HepG2 (cell line): ENCODE results near the gene RBM25. TPM values are rescaled to one million over a fixed set of nuclear protein-coding genes. Genes with fewer than 3 reads are reported as not detected.
A peak's percentile ranks its signal among the peaks of the same experiment; 100 is the strongest.

Experiments used
- AKAP8 ChIP-seq: sonication (generic); formaldehyde crosslinking; IDR thresholded peaks from 2 replicates; pipeline ENCODE4 v1.5.1; 2020; ENCODE audit warnings: mild to moderate bottlenecking, missing genetic modification reagents
- ARHGAP35 ChIP-seq: sonication (generic); formaldehyde crosslinking; IDR thresholded peaks from 2 replicates; pipeline ENCODE4 v1.9.0; 2022; ENCODE audit warnings: mild to moderate bottlenecking, inconsistent platforms, moderate library complexity, missing genetic modification reagents, borderline replicate concordance
- BORCS8-MEF2B ChIP-seq: sonication (generic); formaldehyde crosslinking; IDR thresholded peaks from 2 replicates; pipeline ENCODE4 v1.8.0; 2022; ENCODE audit warnings: mild to moderate bottlenecking, missing genetic modification reagents
- FOXK1 ChIP-seq: sonication (generic); formaldehyde crosslinking; IDR thresholded peaks from 2 replicates; pipeline ENCODE4 v1.4.0; 2020; ENCODE audit warnings: low read depth, missing genetic modification reagents, borderline replicate concordance
- LCORL ChIP-seq, 2 experiments: fragments of 450-650 bp in 1 of 2; sonication (generic) in 1 of 2; formaldehyde crosslinking in 1 of 2; IDR thresholded peaks; 2 replicates each; pipeline versions ENCODE4 v1.5.0 to v1.6.1; 2017 to 2020; ENCODE audit warnings: antibody characterized with exemption in 1 of 2, missing genetic modification reagents in 1 of 2
- MED1 ChIP-seq: sonication (generic); formaldehyde crosslinking; IDR thresholded peaks from 2 replicates; pipeline ENCODE4 v1.4.0; 2020; ENCODE audit warnings: missing genetic modification reagents
- MED13 ChIP-seq: sonication (generic); formaldehyde crosslinking; IDR thresholded peaks from 2 replicates; pipeline ENCODE4 v1.5.0; 2020; ENCODE audit warnings: missing genetic modification reagents
- MIER3 ChIP-seq: IDR thresholded peaks from 2 replicates; pipeline ENCODE4 v1.6.1; 2016; ENCODE audit warnings: missing compliant biosample characterization, borderline replicate concordance
- NBN ChIP-seq: fragments of 450-650 bp; conservative IDR thresholded peaks from 2 replicates; pipeline ENCODE4 v1.6.1; 2017
- NONO ChIP-seq, 2 experiments: fragments of 450-650 bp in 1 of 2; sonication (generic) in 1 of 2; formaldehyde crosslinking in 1 of 2; IDR thresholded peaks in 1 of 2; conservative IDR thresholded peaks in 1 of 2; 2 replicates each; pipeline versions ENCODE4 v1.6.1 to v1.8.0; 2017 to 2022; ENCODE audit warnings: mild to moderate bottlenecking in 1 of 2, missing genetic modification reagents in 1 of 2, moderate library complexity in 1 of 2
- NR2F2 ChIP-seq: IDR thresholded peaks from 2 replicates; pipeline ENCODE4 v1.6.1; 2012; ENCODE audit warnings: low read depth, inconsistent platforms, borderline replicate concordance
- POLR2AphosphoS5 ChIP-seq: IDR thresholded peaks from 2 replicates; pipeline ENCODE4 v1.6.1; 2012; ENCODE audit warnings: low read depth, low read length
- RBAK ChIP-seq: sonication (generic); formaldehyde crosslinking; IDR thresholded peaks from 2 replicates; pipeline ENCODE4 v1.5.1; 2020; ENCODE audit warnings: mild to moderate bottlenecking, missing genetic modification reagents
- SNAI1 ChIP-seq: sonication (generic); formaldehyde crosslinking; IDR thresholded peaks from 2 replicates; pipeline ENCODE4 v1.5.0; 2020; ENCODE audit warnings: mild to moderate bottlenecking, missing genetic modification reagents, borderline replicate concordance
- TEAD2 ChIP-seq: sonication (generic); formaldehyde crosslinking; IDR thresholded peaks from 2 replicates; pipeline ENCODE4 v1.9.0; 2021; ENCODE audit warnings: missing genetic modification reagents
- YEATS4 ChIP-seq: sonication (generic); formaldehyde crosslinking; IDR thresholded peaks from 2 replicates; pipeline ENCODE4 v1.4.0; 2020; ENCODE audit warnings: missing genetic modification reagents, borderline replicate concordance
- ZC3H13 ChIP-seq: sonication (generic); formaldehyde crosslinking; IDR thresholded peaks from 2 replicates; pipeline ENCODE4 v1.8.1; 2023; ENCODE audit warnings: mild to moderate bottlenecking, missing genetic modification reagents, moderate library complexity
- ZFP1 ChIP-seq: IDR thresholded peaks from 2 replicates; pipeline ENCODE4 v1.6.1; 2016
- ZNF232 ChIP-seq: sonication (generic); formaldehyde crosslinking; IDR thresholded peaks from 2 replicates; pipeline ENCODE4 v1.4.0; 2020; ENCODE audit warnings: missing genetic modification reagents, borderline replicate concordance
- ZNF256 ChIP-seq: sonication (generic); formaldehyde crosslinking; conservative IDR thresholded peaks from 2 replicates; pipeline ENCODE4 v1.4.0; 2020; ENCODE audit warnings: missing genetic modification reagents
- ZNF468 ChIP-seq: sonication (generic); formaldehyde crosslinking; IDR thresholded peaks from 2 replicates; pipeline ENCODE4 v1.8.0; 2022; ENCODE audit warnings: mild to moderate bottlenecking, moderate library complexity, missing genetic modification reagents
- ZNF569 ChIP-seq: sonication (generic); formaldehyde crosslinking; IDR thresholded peaks from 2 replicates; pipeline ENCODE4 v1.5.0; 2020; ENCODE audit warnings: mild to moderate bottlenecking, missing genetic modification reagents, moderate library complexity, borderline replicate concordance
- ZNF724P ChIP-seq: sonication (generic); formaldehyde crosslinking; IDR thresholded peaks from 2 replicates; pipeline ENCODE4 v1.8.0; 2022; ENCODE audit warnings: missing genetic modification reagents, borderline replicate concordance
- ZNF775 ChIP-seq: sonication (generic); formaldehyde crosslinking; IDR thresholded peaks from 2 replicates; pipeline ENCODE4 v1.4.0; 2020; ENCODE audit warnings: missing genetic modification reagents, mild to moderate bottlenecking, moderate library complexity, borderline replicate concordance
- polyA plus RNA-seq, 8 experiments: library from polyadenylated mRNA; depleted of rRNA in 3 of 8; stranded (reverse) in 7 of 8; unstranded in 1 of 8; fragments of >200 nt; fragmentation: Illumina TruSeq in 4 of 8; extraction: Trizol in 4 of 8; gene quantifications; 2 replicates each; pipeline versions ENCODE4 v1.2.1 to v1.2.3, GENCODE V29; 2011 to 2016; ENCODE audit warnings: low read depth in 4 of 8, missing spikeins in 1 of 8, mixed read lengths in 1 of 8; ENCODE audit not compliant: insufficient read depth in 1 of 8
- total RNA-seq, 5 experiments: library from RNA; depleted of rRNA; stranded (reverse); fragments of >200 nt; fragmentation: Illumina TruSeq; extraction: Trizol; gene quantifications; 2 replicates each; pipeline ENCODE4 v1.2.3, GENCODE V29; 2016; ENCODE audit warnings: low read depth in 1 of 5
- TF ChIP-seq, protein P1 (sequence below): sonication (generic); formaldehyde crosslinking; conservative IDR thresholded peaks from 2 replicates; pipeline ENCODE4 v1.8.0; 2022; ENCODE audit warnings: mild to moderate bottlenecking, moderate library complexity, missing genetic modification reagents
- TF ChIP-seq, protein P2 (sequence below): IDR thresholded peaks from 2 replicates; pipeline ENCODE4 v1.6.1; 2018; ENCODE audit warnings: missing genetic modification reagents, mild to moderate bottlenecking, missing compliant biosample characterization
- TF ChIP-seq, protein P3 (sequence below): sonication (generic); formaldehyde crosslinking; IDR thresholded peaks from 2 replicates; pipeline ENCODE4 v1.4.0; 2020; ENCODE audit warnings: mild to moderate bottlenecking, missing genetic modification reagents

Gene RBM25
- total and polyA plus RNA-seq, 2 of the 13 experiments (the other 11 are each of a cell fraction or from before 2014, with no cell fraction given): 34.1 to 65.9 TPM

DNA sequence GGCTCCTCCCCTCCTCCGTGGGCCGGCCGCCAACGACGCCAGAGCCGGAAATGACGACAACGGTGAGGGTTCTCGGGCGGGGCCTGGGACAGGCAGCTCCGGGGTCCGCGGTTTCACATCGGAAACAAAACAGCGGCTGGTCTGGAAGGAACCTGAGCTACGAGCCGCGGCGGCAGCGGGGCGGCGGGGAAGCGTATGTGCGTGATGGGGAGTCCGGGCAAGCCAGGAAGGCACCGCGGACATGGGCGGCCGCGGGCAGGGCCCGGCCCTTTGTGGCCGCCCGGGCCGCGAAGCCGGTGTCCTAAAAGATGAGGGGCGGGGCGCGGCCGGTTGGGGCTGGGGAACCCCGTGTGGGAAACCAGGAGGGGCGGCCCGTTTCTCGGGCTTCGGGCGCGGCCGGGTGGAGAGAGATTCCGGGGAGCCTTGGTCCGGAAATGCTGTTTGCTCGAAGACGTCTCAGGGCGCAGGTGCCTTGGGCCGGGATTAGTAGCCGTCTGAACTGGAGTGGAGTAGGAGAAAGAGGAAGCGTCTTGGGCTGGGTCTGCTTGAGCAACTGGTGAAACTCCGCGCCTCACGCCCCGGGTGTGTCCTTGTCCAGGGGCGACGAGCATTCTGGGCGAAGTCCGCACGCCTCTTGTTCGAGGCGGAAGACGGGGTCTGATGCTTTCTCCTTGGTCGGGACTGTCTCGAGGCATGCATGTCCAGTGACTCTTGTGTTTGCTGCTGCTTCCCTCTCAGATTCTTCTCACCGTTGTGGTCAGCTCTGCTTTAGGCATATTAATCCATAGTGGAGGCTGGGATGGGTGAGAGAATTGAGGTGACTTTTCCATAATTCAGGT, 78.3 kb downstream of the RBM25 start, which contains the start of gene PSEN1 (continued):
- TF ChIP-seq FOXK1 (CRISPR knock-in tag) (peak; percentile 83), AKAP8 (CRISPR knock-in tag) (no peak), ARHGAP35 (CRISPR knock-in tag) (no peak; the same call in 1 of the 2 replicates), ZNF569 (CRISPR knock-in tag) (no peak), MED13 (CRISPR knock-in tag) (no peak), ZNF775 (CRISPR knock-in tag) (no peak), ZNF468 (no peak), NBN (no peak), TEAD2 (CRISPR knock-in tag) (no peak), MIER3 (CRISPR knock-in tag) (no peak), ZFP1 (CRISPR knock-in tag) (no peak), ZC3H13 (CRISPR knock-in tag) (no peak), POLR2AphosphoS5 (peak; percentile 88), RBAK (CRISPR knock-in tag) (no peak), ZNF232 (CRISPR knock-in tag) (peak; percentile 28), LCORL (IDR thresholded peaks at IDR 0.05) (no peak), LCORL (CRISPR knock-in tag; IDR thresholded peaks at IDR 0.05) (peak; percentile 35; the same call in 1 of the 2 replicates), BORCS8-MEF2B (CRISPR knock-in tag) (no peak), MED1 (peak; percentile 11; the same call in 1 of the 2 replicates), NR2F2 (no peak; the same call in 1 of the 2 replicates), ZNF724P (CRISPR knock-in tag) (peak; percentile 54; the same call in 1 of the 2 replicates), SNAI1 (no peak), YEATS4 (peak; percentile 64), NONO (IDR thresholded peaks at IDR 0.05) (no peak), NONO (CRISPR knock-in tag; conservative IDR thresholded peaks at IDR 0.05) (peak; percentile 51; the same call in 1 of the 2 replicates), ZNF256 (no peak)
- TF ChIP-seq, protein P1, sequence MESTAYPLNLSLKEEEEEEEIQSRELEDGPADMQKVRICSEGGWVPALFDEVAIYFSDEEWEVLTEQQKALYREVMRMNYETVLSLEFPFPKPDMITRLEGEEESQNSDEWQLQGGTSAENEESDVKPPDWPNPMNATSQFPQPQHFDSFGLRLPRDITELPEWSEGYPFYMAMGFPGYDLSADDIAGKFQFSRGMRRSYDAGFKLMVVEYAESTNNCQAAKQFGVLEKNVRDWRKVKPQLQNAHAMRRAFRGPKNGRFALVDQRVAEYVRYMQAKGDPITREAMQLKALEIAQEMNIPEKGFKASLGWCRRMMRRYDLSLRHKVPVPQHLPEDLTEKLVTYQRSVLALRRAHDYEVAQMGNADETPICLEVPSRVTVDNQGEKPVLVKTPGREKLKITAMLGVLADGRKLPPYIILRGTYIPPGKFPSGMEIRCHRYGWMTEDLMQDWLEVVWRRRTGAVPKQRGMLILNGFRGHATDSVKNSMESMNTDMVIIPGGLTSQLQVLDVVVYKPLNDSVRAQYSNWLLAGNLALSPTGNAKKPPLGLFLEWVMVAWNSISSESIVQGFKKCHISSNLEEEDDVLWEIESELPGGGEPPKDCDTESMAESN (CRISPR knock-in tag): no peak
- TF ChIP-seq, protein P2, sequence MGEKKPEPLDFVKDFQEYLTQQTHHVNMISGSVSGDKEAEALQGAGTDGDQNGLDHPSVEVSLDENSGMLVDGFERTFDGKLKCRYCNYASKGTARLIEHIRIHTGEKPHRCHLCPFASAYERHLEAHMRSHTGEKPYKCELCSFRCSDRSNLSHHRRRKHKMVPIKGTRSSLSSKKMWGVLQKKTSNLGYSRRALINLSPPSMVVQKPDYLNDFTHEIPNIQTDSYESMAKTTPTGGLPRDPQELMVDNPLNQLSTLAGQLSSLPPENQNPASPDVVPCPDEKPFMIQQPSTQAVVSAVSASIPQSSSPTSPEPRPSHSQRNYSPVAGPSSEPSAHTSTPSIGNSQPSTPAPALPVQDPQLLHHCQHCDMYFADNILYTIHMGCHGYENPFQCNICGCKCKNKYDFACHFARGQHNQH: no peak; the same call in 1 of the 2 replicates
- TF ChIP-seq, protein P3, sequence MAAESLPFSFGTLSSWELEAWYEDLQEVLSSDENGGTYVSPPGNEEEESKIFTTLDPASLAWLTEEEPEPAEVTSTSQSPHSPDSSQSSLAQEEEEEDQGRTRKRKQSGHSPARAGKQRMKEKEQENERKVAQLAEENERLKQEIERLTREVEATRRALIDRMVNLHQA: no peak; the same call in 1 of the 2 replicates
